Measurements from ENCODE around the gene MAMDC2.
A peak's percentile ranks its signal among the peaks of the same experiment; 100 is the strongest.

- TF ChIP-seq CTCF (conservative IDR thresholded peaks at IDR 0.05; ENCODE audit: low read length) (peak; percentile 100), EZH2phosphoT487 (IDR thresholded peaks at IDR 0.05; ENCODE audit: borderline replicate concordance) (no peak)
These were observed 67.5 kb downstream of the MAMDC2 start for GRCh38 chr9:70111042-70111602.
